ENCODE results near the gene TERB1. TPM values are rescaled to one million over a fixed set of nuclear protein-coding genes. Genes with fewer than 3 reads are reported as not detected.

The TERB1 gene
- total and polyA plus RNA-seq, 2 of the 13 experiments (the other 11 are each of a cell fraction or from before 2014, with no cell fraction given): not detected

DNA sequence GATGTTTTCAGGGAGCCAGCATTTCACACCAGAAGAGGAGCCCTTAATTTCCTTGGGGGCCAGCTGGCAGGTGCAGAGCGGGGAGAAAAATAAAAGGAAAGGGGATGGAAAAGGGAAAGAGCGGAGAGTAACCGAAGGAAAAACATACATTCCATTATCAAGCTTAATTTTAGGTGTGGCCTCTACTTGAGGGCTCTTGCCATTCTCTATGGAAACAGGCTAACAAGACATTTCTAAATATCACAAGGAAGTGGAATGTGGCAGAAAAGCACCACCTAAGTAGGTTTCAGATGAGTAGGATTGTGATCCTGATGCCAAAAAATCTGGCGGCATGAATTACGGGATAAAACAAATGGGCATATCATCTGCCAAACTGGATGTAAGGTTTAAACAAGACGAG, 49.0 kb downstream of the TERB1 start (continued):
- TF ChIP-seq, protein P1, sequence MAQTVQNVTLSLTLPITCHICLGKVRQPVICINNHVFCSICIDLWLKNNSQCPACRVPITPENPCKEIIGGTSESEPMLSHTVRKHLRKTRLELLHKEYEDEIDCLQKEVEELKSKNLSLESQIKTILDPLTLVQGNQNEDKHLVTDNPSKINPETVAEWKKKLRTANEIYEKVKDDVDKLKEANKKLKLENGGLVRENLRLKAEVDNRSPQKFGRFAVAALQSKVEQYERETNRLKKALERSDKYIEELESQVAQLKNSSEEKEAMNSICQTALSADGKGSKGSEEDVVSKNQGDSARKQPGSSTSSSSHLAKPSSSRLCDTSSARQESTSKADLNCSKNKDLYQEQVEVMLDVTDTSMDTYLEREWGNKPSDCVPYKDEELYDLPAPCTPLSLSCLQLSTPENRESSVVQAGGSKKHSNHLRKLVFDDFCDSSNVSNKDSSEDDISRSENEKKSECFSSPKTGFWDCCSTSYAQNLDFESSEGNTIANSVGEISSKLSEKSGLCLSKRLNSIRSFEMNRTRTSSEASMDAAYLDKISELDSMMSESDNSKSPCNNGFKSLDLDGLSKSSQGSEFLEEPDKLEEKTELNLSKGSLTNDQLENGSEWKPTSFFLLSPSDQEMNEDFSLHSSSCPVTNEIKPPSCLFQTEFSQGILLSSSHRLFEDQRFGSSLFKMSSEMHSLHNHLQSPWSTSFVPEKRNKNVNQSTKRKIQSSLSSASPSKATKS (CRISPR knock-in tag; IDR thresholded peaks at IDR 0.05): no peak
- no peak for TF ChIP-seq ZNF772 (CRISPR knock-in tag; IDR thresholded peaks at IDR 0.05)
- no peak for TF ChIP-seq ZBTB38 (CRISPR knock-in tag; IDR thresholded peaks at IDR 0.05)
- no peak for TF ChIP-seq HIVEP1 (CRISPR knock-in tag; IDR thresholded peaks at IDR 0.05)
- no peak for TF ChIP-seq ZNF615 (CRISPR knock-in tag; IDR thresholded peaks at IDR 0.05; ENCODE audit: borderline replicate concordance)
- no peak for TF ChIP-seq ZNF776 (CRISPR knock-in tag; IDR thresholded peaks at IDR 0.05)

DNA sequence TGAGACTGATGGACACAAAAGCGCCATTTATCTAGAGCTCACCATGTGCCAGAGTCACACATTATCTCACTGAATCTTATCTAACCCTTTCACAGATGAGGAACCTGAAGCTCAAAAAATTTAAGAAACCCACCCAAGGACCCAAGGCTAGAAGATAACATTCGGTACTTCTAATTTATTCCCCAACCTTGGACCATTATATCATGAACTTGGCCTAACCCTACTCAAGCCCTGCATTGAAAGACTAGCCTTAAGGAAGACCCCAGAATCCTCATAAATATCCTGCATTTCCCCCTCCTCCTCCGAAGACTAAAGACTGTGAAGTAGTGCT, 49.4 kb downstream of the TERB1 start:
- peaks cover 38% of the 10 kb centered on the region for H3K79me2 ChIP-seq (ENCODE audit: insufficient read depth, low read length)
- intact Hi-C loops (cut with micrococcal nuclease; ENCODE audit: unreplicated experiment) (loop anchor here (10.0 kb wide), 1 partner anchor 93 kb away; the partner anchor contains the start of gene CA7), in situ Hi-C loops (cut with HindIII; ENCODE audit: extremely low pct_ligation_motif_present, low pct_unique_long_range_greater_than_20kb) (no loop called here)
- WGBS (ENCODE audit: low lambda C conversion rate): 73% methylated on average over 2 of the region's 3 CpGs
- H3K27me3 ChIP-seq (ENCODE audit: control insufficient read depth in 1 of 2, insufficient read depth in 2 of 2, low read length in 2 of 2): no peaks in the 10 kb centered on the region; a peak in 1 of 5 replicates
- peak overlapping the region; percentile 74 for H3K27ac ChIP-seq (ENCODE audit: extremely low read length, insufficient read depth, low read length)
- peaks cover 12% of the 10 kb centered on the region; the same call in 1 of the 2 replicates for H4K20me1 ChIP-seq (ENCODE audit: insufficient read depth, low read length)
- peak overlapping the region; percentile 99 for H3K4me2 ChIP-seq (ENCODE audit: low read depth, low read length)
- no peaks in the 10 kb centered on the region for H3K9me3 ChIP-seq (ENCODE audit: low read length)
- DNase-seq (ENCODE audit: low spot score) (no peak), ATAC-seq (no peak), FAIRE-seq (no peak)
- peaks cover 57% of the 10 kb centered on the region for H3K4me1 ChIP-seq (ENCODE audit: insufficient read depth, low read length)
- peak overlapping the region; percentile 97 for H2AFZ ChIP-seq (ENCODE audit: low read length)
- no TSS peak for BruUV-seq (replicated peaks)
- POLR2A ChIA-PET: interaction anchor here (1.5 kb wide), 3 partner anchors 10 to 121 kb away, joined by 4 to 7 read pairs (median 5); partner anchors contain the start of gene NAE1
- CTCF ChIA-PET (ENCODE audit: low intra/inter-chr PET ratio, low total read pairs): no interaction called here
- peaks cover 13 to 22% of the 10 kb centered on the region in 2 experiments; a peak in 4 of 5 replicates for H3K36me3 ChIP-seq (replicated peaks in 1 of 2; ENCODE audit: control insufficient read depth in 1 of 2, insufficient read depth in 2 of 2, low read length in 2 of 2)
- peak overlapping the region; percentile 41 to 89 (median 77); a peak in 4 of 6 replicates for H3K4me3 ChIP-seq (replicated peaks in 1 of 3; ENCODE audit: insufficient read depth in 1 of 3, low read depth in 2 of 3, low read length in 3 of 3)
- H3K9ac ChIP-seq (ENCODE audit: insufficient read depth, low read depth, low read length): peak overlapping the region; percentile 97
- TF ChIP-seq, protein P2, sequence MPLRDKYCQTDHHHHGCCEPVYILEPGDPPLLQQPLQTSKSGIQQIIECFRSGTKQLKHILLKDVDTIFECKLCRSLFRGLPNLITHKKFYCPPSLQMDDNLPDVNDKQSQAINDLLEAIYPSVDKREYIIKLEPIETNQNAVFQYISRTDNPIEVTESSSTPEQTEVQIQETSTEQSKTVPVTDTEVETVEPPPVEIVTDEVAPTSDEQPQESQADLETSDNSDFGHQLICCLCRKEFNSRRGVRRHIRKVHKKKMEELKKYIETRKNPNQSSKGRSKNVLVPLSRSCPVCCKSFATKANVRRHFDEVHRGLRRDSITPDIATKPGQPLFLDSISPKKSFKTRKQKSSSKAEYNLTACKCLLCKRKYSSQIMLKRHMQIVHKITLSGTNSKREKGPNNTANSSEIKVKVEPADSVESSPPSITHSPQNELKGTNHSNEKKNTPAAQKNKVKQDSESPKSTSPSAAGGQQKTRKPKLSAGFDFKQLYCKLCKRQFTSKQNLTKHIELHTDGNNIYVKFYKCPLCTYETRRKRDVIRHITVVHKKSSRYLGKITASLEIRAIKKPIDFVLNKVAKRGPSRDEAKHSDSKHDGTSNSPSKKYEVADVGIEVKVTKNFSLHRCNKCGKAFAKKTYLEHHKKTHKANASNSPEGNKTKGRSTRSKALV (CRISPR knock-in tag; IDR thresholded peaks at IDR 0.05): no peak
- TF ChIP-seq, protein P3, sequence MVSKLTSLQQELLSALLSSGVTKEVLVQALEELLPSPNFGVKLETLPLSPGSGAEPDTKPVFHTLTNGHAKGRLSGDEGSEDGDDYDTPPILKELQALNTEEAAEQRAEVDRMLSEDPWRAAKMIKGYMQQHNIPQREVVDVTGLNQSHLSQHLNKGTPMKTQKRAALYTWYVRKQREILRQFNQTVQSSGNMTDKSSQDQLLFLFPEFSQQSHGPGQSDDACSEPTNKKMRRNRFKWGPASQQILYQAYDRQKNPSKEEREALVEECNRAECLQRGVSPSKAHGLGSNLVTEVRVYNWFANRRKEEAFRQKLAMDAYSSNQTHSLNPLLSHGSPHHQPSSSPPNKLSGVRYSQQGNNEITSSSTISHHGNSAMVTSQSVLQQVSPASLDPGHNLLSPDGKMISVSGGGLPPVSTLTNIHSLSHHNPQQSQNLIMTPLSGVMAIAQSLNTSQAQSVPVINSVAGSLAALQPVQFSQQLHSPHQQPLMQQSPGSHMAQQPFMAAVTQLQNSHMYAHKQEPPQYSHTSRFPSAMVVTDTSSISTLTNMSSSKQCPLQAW (CRISPR knock-in tag; IDR thresholded peaks at IDR 0.05): 0 out of 2 replicates have a peak, but pooled peaks have one; percentile 40
- no peak for TF ChIP-seq FOXM1 (CRISPR knock-in tag; IDR thresholded peaks at IDR 0.05)
- TF ChIP-seq MATR3 (CRISPR knock-in tag; IDR thresholded peaks at IDR 0.05): no peak
- TF ChIP-seq, protein P4, sequence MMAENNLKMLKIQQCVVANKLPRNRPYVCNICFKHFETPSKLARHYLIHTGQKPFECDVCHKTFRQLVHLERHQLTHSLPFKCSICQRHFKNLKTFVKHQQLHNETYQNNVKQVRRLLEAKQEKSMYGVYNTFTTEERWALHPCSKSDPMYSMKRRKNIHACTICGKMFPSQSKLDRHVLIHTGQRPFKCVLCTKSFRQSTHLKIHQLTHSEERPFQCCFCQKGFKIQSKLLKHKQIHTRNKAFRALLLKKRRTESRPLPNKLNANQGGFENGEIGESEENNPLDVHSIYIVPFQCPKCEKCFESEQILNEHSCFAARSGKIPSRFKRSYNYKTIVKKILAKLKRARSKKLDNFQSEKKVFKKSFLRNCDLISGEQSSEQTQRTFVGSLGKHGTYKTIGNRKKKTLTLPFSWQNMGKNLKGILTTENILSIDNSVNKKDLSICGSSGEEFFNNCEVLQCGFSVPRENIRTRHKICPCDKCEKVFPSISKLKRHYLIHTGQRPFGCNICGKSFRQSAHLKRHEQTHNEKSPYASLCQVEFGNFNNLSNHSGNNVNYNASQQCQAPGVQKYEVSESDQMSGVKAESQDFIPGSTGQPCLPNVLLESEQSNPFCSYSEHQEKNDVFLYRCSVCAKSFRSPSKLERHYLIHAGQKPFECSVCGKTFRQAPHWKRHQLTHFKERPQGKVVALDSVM (CRISPR knock-in tag; IDR thresholded peaks at IDR 0.05): 0 out of 2 replicates have a peak, but pooled peaks have one; percentile 1
- TF ChIP-seq SRSF4 (IDR thresholded peaks at IDR 0.05; ENCODE audit: low read depth, low read length, poor library complexity, severe bottlenecking): no peak
- TF ChIP-seq SRSF9 (IDR thresholded peaks at IDR 0.05; ENCODE audit: borderline replicate concordance, insufficient read depth, low read depth, low read length, poor library complexity, severe bottlenecking): no peak
- TF ChIP-seq NR2F2 (IDR thresholded peaks at IDR 0.05; ENCODE audit: borderline replicate concordance, low read depth): 0 out of 2 replicates have a peak, but pooled peaks have one; percentile 29
- peak; percentile 3; the same call in 1 of the 2 replicates for TF ChIP-seq ELF3 (CRISPR knock-in tag; IDR thresholded peaks at IDR 0.05)
- 0 out of 2 replicates have a peak, but pooled peaks have one; percentile 23 for TF ChIP-seq KMT2B (CRISPR knock-in tag; IDR thresholded peaks at IDR 0.05)
